HG03520 (cell line): ENCODE data around the gene CPA1.

Experiments
- ATAC-seq: cut with Tn5 transposase; IDR thresholded peaks from one replicate; pipeline ENCODE4 v1.9.1; 2021; ENCODE audit warnings: mild to moderate bottlenecking, moderate library complexity; ENCODE audit not compliant: unreplicated experiment

CPA1 gene

GRCh38 chr7:130379921-130380860 is at the start of gene CPA1:
TSS of gene CPA1 (plus strand) at chr7:130380494. CDS start at chr7:130380521, 27 bp downstream.
- ATAC-seq: no peak

GRCh38 chr7:130332259-130333053 is 47.8 kb upstream of the CPA1 start:
- no peak for ATAC-seq

- no peak for ATAC-seq
Observed at GRCh38 chr7:130333832-130334231, 46.5 kb upstream of the CPA1 start.

GRCh38 chr7:130334274-130334673 is 46.0 kb upstream of the CPA1 start:
- ATAC-seq: no peak

DNA sequence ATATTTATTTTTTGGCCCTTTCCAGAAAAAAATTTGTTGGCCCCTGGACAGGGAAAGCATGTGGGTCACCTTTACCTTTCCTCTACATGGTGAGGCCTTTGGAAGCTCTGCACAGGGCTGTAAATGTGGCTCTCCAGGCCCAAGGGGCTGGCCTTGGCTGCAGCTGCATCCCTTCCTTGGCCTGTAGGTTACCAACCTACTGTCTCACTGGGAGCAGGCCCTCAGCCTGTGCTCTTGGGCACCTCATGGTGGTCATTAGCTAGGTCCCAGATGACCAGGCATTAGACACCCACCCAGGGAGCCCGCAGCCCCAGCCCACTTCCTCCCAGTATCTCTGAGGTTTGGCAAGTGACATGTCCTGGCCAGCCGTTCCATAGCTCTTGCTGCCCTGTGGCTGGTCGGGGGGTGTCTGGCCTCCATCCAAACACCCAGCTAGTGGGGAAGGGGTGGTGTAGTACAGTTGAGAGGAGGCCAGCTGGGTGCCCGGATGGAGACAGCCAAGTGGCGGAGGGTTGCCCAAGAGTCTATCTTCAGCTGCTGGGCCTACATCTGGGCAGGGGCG is 42.8 kb upstream of the CPA1 start:
- no peak for ATAC-seq

DNA sequence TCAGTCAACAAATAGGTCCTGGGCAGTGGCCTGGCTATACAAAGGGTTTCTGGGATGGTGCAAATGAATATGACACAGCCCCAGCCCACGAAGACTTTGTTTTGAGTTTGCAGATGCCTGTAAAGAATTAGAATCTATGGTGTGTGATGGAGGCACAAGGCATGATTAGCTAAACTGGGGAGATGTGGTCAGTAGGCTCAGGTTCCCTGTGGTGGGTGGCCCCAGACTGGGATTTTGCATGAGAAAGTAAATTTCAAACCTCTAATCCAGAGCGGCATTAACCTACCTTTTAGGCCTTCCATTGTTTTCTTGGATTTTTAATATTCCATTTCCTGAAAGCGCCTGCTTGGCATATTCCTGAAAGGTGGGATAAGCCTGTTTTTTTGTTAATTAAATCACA is 42.1 kb upstream of the CPA1 start:
- no peak for ATAC-seq

DNA sequence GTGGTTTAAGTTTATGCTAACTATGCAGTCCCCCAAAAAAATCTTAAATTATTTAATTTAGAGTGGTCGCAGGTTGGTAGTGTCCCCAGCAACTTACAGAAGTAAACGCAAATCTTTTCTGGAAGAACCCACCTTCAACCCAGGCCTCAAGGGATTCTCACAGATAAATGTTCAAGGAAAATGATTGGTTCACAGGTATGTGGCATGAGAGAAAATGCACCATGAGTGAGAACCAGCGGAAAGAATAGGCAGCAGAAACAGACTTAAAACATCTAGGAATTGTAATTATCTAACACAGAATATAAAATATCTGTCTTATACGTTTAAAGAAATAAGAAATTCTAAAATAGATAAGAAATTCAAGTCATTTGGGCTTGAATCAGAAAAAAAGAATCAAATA is 38.4 kb upstream of the CPA1 start:
- no peak for ATAC-seq

DNA sequence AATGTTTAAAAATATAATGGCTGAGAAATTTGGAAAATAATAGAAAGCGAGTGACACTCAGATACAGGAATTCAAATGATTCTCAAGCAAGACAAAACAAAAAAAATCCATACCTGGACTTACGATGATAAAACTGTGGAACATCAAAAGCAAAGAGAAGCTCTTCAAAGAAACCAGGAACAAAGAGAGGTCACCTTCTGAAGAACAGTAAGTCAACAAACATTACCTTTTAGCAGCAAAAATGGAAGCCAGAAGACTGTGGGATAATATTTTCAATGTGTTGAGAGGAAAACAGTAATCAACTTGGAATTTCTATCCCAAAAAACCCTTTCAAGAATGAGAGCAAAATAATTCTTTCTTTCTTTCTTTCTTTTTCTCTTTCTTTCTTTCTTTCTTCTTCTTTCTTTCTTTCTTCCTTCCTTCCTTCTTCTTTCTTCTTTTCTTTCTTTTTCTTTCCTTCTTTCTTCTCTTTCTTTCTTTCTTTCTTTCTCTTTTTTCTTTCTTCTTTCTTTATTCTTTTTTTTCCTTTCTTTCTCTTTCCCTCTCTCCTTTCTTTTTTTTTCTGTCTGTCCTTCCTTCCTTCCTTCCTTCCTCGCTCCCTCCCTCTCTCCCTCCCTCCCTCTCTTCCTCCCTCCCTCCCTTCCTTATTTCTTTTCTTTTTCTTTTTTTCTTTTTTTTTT is 37.5 kb upstream of the CPA1 start:
- ATAC-seq: no peak

- ATAC-seq: no peak
Observed at GRCh38 chr7:130344271-130344866, 35.9 kb upstream of the CPA1 start, which contains the start of gene CPA5. TSS of gene CPA5 (plus strand) at chr7:130344816. CDS start at chr7:130346486, 1,670 bp downstream.

GRCh38 chr7:130345136-130345535 is 35.2 kb upstream of the CPA1 start:
- no peak for ATAC-seq

DNA sequence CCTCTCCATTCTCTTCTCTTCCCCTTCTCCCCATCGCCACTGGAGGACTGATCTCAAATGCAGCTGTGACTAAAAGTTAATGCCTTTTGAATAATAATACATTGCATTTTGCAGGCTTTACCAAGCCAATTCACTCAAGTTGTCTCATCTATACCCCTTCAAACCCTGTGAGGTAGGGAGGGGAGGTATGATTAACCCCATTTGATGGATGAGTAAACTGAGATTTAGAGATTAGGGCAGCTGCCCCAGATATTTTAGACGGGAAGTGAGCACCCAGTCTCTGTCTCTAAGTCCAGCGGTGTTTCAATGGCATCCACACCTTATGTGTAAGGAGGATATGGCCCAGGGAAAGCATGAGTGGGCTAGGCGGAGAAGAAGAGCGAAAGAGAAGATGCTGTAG is 34.6 kb upstream of the CPA1 start:
- ATAC-seq: no peak

- no peak for ATAC-seq
Observed at GRCh38 chr7:130346177-130346905, 34.0 kb upstream of the CPA1 start.

- no peak for ATAC-seq
Observed at GRCh38 chr7:130346941-130347340, 33.4 kb upstream of the CPA1 start.

DNA sequence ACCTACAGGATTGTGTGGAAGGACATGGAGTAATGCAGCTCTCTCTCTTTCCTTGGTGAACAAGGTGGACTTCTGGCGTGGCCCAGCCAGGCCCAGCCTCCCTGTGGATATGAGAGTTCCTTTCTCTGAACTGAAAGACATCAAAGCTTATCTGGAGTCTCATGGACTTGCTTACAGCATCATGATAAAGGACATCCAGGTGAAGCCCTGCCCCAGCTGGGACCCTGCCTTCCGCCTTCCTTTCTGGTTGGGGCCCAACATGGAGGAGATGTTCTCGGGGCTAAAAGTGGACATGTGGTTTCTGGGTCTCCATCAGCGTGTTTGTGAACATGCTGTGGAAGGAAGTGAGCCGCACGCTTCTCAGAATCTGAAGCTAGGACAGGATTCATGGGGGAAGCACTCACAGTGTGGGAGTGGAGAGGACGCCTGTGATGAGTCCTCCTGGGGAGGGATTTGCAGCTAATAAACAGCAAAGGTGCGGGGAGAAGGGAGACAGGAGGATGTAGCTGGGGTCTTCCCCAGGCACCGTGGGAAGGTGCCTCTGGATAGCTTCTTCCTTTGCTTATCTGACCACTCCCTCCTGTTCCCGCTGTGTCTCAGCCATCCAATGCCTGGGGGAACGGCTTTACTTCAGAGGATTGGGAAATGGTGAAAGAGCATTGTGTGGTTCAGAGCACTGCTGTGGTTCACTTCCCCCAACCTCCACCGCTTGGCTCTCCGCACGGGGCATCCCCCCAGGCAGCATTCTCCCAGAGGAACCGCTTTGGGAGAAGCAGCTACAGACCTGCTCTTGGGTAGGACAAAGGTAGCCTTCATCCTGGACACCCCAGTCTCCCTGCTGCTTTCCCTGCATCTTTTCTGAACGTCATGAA is 30.1 kb upstream of the CPA1 start:
- no peak for ATAC-seq

- ATAC-seq: no peak
Observed at GRCh38 chr7:130350945-130351790, 29.1 kb upstream of the CPA1 start.

- no peak for ATAC-seq
Observed at GRCh38 chr7:130351791-130352090, 28.6 kb upstream of the CPA1 start.

DNA sequence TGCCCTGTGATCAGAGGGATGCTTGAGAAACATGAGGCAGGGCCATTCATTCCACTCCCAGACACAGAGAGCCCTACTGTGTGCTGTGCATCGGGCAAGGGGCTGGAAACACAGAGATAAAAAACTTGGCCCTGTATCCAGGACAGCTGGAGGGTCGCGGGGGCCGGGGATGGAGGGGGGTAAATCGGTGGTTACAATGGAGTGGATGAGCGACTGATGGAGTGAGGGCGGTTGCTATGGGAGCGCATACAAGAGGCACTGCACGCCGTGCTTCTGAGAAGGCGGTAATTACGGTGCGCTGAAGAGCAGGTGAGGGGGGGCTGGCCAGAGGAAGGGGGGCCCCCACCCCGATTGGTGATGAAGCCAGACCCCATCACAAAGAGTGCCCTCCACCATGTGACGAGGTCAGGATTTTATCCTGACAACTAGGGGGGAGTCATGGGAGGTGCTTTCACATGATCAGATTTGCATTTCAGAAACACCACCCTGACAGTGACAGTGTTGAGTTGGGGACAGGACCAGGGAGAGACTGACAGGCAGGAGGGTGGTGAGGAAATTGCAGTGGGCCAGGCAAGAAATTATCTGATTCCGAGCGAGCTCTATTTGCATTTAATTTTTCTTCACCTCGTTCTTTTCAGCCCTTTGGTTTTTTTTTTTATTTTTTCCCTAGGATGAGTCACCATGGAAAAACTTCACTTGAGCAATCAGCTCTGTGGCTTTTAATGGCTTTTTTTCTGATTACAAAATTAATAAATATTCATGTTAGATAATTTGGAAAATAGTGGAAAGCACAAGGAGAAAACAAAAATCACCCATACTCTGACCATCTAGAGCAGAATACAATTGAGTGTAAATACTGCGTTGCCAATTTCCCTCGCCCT is 27.9 kb upstream of the CPA1 start:
- ATAC-seq: no peak
